Uterus (tissue), 2 donors: ENCODE results near the gene IGF2R.

Experiments
- CTCF ChIP-seq, 4 experiments: fragments of 200-600 bp in 2 of 4; fragments of 450-650 bp in 2 of 4; sonication (generic) in 2 of 4; IDR thresholded peaks; one replicate each; pipeline ENCODE4 v1.5.1; 2016 to 2019; ENCODE audit warnings: antibody characterized with exemption in 4 of 4, mild to moderate bottlenecking in 2 of 4, moderate library complexity in 1 of 4
- POLR2A ChIP-seq, 2 donors: fragments of 450-650 bp; IDR thresholded peaks; one replicate each; pipeline ENCODE4 v1.6.1; 2016; ENCODE audit warnings: antibody characterized with exemption in 2 of 2, mild to moderate bottlenecking in 1 of 2, moderate library complexity in 1 of 2

DNA sequence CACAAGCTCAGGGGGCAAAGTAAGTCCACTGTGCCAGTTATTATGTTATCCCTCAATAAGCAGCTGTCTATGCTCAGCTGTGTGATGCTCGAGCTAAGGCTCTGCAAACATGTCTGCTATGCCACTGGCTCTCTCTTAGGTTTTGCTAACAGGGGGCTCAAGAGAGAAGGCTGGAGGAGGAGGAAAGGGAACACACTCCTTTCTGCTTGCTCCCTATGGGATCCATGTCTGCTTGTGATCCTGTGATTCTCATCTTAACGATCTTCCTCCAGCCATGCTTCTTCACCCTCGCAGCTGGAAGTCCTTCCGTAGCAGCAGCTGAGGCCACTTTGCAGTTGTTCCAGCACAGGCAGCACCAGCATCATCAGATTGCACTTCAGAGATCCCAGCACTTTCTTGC is 37.0 kb upstream of the IGF2R start:
- TF ChIP-seq POLR2A (IDR thresholded peaks at IDR 0.05) = no peak
- TF ChIP-seq CTCF (IDR thresholded peaks at IDR 0.05) = no peak
